Erythroblast (primary cell): ENCODE measurements around the gene AKAP13.

ENCODE experiments used
- GATA1 ChIP-seq: IDR thresholded peaks from 2 replicates; pipeline ENCODE4 v1.6.1; 2011; ENCODE audit warnings: low read depth, mild to moderate bottlenecking, control low read depth, low read length, moderate library complexity
- POLR2A ChIP-seq: IDR thresholded peaks from 2 replicates; pipeline ENCODE4 v1.6.1; 2011; ENCODE audit warnings: mild to moderate bottlenecking, low read length

- TF ChIP-seq POLR2A (no peak), GATA1 (no peak)
Measured at GRCh38 chr15:85631018-85631417, 250.6 kb downstream of the AKAP13 start.
